ENCODE results near the gene ACTMAP.

Gene ACTMAP

GRCh38 chr19:40709817-40710216, 40.5 kb downstream of the ACTMAP start:
- no peak for DNase-seq
- Histone ChIP-seq H3K27me3 (replicated peaks) (no peaks in the 10 kb centered on the region), H3K4me3 (ENCODE audit: low read depth, low read length) (no peak overlapping the region), H3K27ac (no peak overlapping the region), H3K36me3 (replicated peaks) (no peaks in the 10 kb centered on the region)
- in situ Hi-C loops (cut with HindIII; ENCODE audit: low pct_ligation_motif_present, low sequenced_read_pairs) = no loop called here
- TF ChIP-seq, protein P1, sequence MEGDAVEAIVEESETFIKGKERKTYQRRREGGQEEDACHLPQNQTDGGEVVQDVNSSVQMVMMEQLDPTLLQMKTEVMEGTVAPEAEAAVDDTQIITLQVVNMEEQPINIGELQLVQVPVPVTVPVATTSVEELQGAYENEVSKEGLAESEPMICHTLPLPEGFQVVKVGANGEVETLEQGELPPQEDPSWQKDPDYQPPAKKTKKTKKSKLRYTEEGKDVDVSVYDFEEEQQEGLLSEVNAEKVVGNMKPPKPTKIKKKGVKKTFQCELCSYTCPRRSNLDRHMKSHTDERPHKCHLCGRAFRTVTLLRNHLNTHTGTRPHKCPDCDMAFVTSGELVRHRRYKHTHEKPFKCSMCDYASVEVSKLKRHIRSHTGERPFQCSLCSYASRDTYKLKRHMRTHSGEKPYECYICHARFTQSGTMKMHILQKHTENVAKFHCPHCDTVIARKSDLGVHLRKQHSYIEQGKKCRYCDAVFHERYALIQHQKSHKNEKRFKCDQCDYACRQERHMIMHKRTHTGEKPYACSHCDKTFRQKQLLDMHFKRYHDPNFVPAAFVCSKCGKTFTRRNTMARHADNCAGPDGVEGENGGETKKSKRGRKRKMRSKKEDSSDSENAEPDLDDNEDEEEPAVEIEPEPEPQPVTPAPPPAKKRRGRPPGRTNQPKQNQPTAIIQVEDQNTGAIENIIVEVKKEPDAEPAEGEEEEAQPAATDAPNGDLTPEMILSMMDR (IDR thresholded peaks at IDR 0.05; ENCODE audit: low read depth, low read length, missing control alignments) = no peak

DNA sequence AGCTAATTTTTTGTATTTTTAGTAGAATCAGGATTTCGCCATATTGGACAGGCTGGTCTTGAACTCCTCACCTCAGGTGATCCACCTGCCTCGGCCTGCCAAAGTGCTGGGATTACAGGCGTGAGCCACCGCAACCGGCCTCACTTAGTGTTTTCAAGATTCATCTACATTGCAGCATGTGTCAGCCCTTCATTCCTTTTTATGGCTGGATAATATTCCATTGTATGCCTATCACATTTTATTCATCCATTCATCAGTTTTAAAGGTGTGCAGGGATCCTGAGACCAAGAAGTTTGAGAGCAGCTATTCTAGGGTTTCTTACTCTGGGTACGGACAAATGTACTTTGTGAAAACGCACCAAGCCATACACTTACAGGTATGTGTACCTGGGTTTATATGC, 42.7 kb downstream of the ACTMAP start:
- in situ Hi-C loops (cut with HindIII; ENCODE audit: low pct_ligation_motif_present, low sequenced_read_pairs) = no loop called here

DNA sequence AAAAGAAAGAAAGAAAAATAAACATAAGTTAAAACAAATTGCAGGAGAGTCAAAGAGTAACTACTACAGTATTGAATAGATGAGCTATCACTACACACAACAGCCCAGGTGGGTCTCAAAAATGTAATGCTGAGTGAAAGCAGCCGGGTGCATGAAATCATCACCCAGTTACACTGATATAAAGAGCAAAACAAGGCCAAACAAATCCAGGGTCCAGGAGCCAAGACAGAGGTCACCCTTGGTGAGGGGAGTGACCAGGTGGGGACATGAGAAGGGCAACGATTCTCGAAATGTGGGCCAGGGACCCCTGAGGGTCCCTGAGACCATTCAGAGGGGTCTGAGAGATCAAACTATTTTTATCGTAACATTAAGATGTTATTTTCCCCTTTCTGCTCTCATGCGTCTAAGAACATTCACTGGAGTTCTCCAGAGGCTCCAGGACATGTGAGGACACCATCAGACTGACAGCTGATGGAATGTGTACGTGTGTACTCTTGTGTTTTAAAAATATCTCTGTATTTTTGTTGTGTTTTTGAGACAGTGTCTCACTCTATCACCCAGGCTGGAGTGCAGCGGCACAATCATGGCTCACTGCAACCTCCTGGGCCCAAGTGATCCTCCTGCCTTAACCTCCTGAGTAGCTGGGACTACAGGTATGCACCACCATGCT, 44.2 kb downstream of the ACTMAP start:
- Histone ChIP-seq H3K27me3 (replicated peaks) (no peaks in the 10 kb centered on the region), H3K4me3 (ENCODE audit: low read depth, low read length) (no peak overlapping the region), H3K36me3 (replicated peaks) (peaks cover 3% of the 10 kb centered on the region), H3K27ac (no peak overlapping the region)
- in situ Hi-C loops (cut with HindIII; ENCODE audit: low pct_ligation_motif_present, low sequenced_read_pairs) = no loop called here
- TF ChIP-seq, protein P1 (IDR thresholded peaks at IDR 0.05; ENCODE audit: low read depth, low read length, missing control alignments) = no peak
- no peak for DNase-seq

More for the DNA sequence above, 42.7 kb downstream of the ACTMAP start:
- H3K27me3 ChIP-seq (replicated peaks) = no peaks in the 10 kb centered on the region
- TF ChIP-seq, protein P1 (IDR thresholded peaks at IDR 0.05; ENCODE audit: low read depth, low read length, missing control alignments) = no peak
- no peaks in the 10 kb centered on the region for H3K36me3 ChIP-seq (replicated peaks)
- H3K4me3 ChIP-seq (ENCODE audit: low read depth, low read length) = no peak overlapping the region
- DNase-seq = no peak
- H3K27ac ChIP-seq = no peak overlapping the region

- no peak overlapping the region for H3K27ac ChIP-seq
- H3K4me3 ChIP-seq (ENCODE audit: low read depth, low read length) = no peak overlapping the region
- H3K27me3 ChIP-seq (replicated peaks) = no peaks in the 10 kb centered on the region
- TF ChIP-seq, protein P1 (IDR thresholded peaks at IDR 0.05; ENCODE audit: low read depth, low read length, missing control alignments) = no peak
- DNase-seq = no peak
- peaks cover 3% of the 10 kb centered on the region for H3K36me3 ChIP-seq (replicated peaks)
- in situ Hi-C loops (cut with HindIII; ENCODE audit: low pct_ligation_motif_present, low sequenced_read_pairs) = no loop called here
Measured at GRCh38 chr19:40705362-40705651, 45.0 kb downstream of the ACTMAP start.

DNA sequence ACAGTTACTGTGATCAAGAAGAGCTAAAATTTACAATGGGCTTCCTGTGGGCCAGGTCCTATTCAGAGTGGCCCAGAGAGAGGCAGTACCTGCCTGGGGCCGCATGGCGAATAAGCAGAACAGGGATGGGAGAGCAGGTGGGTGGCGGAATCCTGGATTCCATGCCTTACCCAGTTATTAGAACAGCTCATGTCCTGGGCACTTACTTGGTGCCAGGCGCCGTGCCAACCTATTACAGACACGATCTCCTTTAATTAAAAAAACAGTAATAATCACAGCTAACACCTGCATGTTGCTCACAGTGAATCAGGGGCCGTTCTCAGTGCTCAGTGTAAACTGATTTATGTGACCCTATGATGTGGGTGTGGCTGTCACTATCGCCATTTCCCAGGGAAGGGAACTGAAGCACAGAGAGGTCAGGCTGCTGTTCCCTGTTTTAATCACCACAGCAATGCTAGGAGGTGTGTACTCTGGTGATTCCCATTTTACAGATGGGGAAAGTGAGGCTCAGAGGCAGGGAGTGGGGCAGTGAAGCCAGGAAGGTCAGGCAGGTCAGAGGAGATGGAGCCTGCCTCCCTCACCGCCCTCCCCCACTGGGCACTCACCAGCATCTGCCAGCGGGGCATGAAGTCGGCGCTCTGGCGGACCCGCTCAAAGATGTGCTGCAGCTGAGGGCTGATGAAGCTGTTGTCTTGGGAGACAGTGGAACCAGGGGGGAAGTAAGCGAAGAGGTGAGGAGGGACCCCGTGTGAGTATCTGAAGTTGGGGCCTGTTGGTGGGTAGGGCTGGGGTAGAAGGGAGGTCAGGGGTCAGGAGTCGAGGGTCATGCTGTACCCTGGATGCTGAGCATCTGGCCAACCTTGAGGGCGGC, 45.6 kb downstream of the ACTMAP start:
- no peak overlapping the region for H3K4me3 ChIP-seq (ENCODE audit: low read depth, low read length)
- H3K36me3 ChIP-seq (replicated peaks) = peaks cover 3% of the 10 kb centered on the region
- no peak for DNase-seq
- TF ChIP-seq, protein P1 (IDR thresholded peaks at IDR 0.05; ENCODE audit: low read depth, low read length, missing control alignments) = no peak
- in situ Hi-C loops (cut with HindIII; ENCODE audit: low pct_ligation_motif_present, low sequenced_read_pairs) = no loop called here
- H3K27me3 ChIP-seq (replicated peaks) = no peaks in the 10 kb centered on the region
- no peak overlapping the region for H3K27ac ChIP-seq

Data from brain microvascular endothelial cell (primary cell).